Iris pigment epithelial cell (primary cell): Measurements from ENCODE around the gene FBXO17.

ENCODE experiments used
- DNase-seq: peaks from one replicate; pipeline ENCODE4 v3.0.0-alpha.2; 2011; ENCODE audit warnings: low read depth

The FBXO17 gene

DNA sequence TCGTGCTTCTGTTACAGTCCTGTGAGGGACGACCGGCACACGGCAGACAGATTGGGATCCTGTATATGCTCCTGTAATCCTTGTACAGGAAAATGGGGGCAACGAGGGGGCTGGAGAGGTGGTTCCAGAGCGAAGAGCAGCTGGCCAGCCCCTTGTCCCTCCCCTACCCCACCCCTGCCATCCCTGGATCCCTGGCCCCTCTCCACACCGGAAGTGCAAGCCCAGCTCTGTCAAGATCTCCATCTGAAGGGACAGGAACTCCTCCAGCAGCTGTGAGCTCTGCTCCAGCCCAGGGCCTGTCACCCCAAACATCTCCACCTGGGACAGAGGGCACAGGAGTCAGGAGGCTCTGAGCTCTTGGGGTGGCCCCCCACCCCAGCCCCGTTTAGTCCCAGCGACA, 58.0 kb downstream of the FBXO17 start:
- no peak for DNase-seq

DNA sequence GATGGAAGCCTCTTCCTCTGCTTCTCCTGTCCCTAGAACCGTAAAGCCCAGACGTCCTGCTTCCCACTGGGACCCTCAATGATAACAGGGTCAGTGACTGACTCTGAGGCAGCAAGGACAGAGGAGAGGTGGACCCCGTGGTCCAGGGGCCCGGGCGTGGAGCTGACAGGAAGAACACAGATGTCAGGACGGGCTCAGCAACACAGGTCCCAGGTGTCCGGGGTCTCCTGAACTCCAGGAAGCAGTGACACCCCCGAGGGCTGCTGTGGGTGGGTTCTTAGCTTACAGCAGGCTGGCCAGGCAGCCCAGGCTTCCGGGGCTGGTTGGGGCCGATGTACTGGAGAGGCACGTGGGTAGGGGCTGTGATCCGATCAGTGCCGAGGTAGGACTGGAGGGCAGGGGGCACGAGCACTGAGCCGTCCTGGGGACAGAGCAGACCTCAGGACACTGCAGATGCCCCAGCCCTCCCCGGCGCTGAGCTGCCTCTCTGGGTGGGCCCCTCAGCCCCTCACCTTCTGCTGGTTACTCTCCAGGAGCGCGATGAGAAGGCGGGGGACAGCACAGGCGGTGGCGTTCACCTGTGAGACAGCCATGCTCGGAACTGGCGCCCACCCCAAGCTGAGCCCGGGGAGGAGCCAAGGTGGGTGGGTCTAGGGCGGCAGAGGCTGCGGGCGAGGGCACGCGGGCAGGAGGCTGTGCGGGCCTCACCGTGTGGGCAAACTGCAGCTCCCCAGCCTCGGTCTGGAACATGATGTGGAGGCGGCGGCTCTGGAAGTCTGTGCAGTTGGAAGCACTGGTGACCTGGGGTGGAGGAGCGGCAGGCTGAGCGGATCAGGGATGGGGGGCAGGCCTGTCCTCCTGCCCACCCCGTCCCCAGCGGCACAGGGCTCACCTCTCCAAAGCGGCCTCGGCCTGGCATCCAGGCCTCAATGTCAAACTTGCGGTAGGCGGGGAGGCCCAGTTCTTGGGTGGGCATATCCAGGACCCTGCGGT, 59.9 kb downstream of the FBXO17 start:
- no peak for DNase-seq

DNA sequence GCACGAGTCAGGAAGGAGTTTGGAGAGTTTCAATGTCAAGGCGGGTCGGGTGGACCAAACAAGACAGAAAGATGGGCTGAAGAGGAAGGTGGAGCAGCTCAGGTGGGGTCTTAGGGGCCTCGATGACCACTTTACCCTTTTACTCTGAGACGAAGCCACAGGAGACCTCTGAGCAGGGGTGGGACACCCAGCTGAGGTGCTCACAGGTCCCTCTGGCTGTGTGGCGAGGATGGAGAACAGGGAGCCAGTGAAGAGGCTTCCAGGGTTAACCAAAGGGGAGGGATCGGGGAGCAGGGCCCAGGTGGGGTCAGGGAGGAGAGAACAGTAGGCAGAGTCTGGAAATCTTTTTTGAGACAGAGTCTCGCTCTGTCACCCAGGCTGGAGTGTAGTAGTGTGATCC, 61.6 kb downstream of the FBXO17 start:
- DNase-seq = no peak

DNA sequence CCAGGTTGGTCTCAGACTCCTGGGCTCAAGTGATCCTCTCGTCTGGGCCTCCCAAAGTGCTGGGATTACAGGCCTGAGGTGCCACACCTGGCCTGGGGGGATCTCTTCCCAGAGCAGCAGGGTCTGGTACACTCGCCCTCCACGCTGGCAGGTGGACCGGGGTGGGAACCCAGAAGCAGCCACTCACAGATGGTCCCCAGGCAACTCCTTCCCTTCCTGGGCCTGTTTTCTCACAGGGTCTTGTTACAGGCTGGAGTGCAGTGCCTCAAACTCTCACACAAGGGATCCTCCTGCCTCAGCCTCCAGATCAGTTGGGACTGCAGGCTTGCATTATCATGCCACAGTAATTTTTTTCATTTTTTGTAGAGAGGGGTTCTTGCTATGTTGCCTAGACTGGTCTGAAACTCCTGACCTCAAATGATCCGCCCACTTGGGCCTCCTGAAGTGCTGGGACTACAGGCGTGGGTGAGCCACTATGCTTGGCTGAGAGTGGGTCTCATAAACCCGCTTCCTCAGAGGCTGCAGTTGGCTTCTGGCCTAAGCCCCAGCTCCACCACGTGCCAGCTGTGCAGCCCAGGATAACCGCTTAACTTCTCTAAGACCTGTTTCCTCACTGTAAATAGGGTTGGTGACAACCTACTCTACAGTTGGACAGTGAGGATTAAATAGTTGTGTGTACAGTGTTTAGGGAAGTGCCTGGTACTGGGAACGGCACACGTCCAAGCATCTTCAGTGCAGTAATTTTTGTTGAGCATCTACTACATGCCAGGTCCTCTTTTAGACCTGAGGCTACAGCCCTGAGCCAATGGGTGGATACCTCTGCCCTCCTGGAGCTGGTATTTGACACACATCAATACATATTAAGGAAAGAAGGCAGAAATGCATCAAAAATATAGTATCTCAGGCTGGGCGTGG, 62.7 kb downstream of the FBXO17 start:
- DNase-seq = no peak

DNA sequence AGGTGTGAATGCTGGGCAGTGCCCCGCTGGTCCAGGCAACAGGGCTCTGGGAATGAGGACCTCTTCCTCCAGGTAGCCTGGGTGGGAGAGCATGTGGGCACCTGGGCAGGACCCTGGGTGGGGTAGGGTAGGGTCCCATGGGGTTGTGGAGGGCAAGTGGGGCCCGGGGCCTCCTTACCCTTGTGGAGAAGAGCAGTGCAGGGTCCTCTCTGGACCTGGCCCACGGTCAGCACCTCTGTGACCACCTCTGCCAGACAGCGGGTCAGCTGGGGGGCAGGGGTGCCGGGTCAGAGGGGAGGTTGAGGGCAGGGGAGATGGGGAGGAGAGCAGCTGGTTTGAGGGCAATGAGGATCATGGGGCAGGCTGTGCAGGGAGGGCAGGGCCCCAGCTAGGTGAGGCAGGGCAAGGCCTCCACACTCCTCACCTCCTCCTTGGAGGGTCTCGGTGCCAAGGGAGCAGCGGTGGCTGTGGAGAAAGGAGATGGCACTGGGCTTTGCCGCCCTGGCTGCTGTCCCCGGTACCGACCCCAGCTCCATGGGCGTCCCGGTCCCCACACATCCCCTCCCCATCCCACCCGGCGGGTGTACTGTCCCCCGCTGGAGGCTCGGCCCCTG, 64.0 kb downstream of the FBXO17 start:
- no peak for DNase-seq

DNA sequence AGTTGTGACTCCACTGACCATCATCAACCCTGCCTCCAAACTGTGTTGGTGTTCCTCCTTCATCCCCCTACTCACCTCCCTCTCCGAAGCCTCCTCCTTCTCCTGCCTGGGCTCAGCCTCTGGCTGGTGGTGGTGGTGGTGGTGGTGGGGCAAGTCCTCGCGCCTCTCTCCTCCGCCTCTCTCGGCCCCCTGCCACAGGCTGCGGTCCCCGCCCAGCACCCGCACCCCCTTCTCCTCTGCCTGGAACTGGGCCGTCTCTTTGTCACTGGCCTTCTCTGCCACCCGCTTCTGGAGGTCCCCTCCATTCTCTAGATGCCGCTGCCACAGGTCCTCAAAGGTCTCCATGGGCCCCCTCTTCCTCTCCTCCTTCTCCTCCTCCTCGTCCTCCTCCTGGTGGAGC, 65.1 kb downstream of the FBXO17 start:
- no peak for DNase-seq

DNA sequence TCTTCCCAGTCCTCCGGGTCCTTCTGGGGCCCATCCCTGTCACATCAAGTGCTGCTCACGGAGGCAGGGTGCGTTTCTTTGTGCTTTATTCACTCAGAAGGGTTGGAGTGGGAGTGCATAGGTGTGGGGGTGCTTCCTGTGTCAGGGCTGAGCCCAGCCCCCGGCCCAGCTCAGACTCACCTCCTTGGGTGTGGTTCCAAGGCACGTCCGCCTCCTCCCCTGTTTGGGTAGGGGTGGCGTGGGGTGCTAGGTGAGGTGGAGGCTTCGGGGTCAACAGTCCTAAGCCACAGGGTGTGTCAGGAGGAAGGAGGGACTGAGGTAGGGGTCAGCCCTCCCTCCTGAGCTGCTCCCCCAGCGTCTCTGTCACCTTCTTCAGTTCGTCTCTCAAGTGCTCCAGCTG, 66.6 kb downstream of the FBXO17 start:
- DNase-seq = no peak

DNA sequence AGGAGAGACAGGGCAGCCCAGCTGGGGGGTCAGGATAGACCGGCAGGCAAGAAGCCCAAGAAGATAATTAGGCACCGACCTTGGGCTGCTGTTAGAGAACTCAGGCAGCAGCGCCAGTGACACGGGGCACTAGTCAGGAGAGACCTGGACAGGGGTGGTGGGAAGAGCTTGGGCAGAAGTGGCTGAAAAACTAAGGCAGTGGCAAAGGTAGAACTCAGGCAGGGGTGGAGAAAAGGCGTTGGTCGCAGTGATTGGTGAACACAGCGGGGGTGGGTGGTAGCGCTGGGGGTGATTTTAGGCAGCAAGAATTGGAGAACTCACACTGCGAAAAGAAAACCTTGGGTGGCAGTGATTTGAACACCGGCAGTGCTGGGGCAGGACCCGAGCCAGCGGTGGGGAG, 67.9 kb downstream of the FBXO17 start:
- DNase-seq = no peak

DNA sequence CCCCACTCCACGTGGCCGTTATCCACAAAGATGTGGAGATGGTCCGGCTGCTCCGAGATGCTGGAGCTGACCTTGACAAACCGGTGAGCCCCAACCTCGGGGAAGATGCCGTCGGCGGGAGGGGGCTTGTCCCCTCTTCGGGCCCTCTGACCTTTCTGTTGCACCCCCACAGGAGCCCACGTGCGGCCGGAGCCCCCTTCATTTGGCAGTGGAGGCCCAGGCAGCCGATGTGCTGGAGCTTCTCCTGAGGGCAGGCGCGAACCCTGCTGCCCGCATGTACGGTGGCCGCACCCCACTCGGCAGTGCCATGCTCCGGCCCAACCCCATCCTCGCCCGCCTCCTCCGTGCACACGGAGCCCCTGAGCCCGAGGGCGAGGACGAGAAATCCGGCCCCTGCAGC, 68.3 kb downstream of the FBXO17 start:
- DNase-seq = no peak

DNA sequence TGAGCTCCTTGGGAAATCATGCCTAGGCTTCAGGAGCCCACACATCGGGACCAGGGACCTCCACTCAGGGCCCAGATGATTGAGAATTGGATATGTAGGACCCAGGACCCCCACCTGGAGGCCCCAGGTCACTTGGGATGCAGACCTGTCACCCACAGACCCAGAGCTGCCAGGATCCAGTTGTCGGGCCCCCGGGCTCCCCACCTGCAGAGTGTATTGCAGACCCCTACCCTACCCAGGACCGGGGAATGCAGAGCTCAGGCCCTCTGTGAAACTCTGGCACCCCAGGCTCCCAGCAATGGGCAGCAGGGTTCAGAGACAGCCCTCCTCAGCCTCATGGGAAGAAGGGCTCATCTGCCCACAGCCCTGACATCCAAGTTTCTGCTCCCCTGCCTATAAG, 69.9 kb downstream of the FBXO17 start:
- DNase-seq = no peak

DNA sequence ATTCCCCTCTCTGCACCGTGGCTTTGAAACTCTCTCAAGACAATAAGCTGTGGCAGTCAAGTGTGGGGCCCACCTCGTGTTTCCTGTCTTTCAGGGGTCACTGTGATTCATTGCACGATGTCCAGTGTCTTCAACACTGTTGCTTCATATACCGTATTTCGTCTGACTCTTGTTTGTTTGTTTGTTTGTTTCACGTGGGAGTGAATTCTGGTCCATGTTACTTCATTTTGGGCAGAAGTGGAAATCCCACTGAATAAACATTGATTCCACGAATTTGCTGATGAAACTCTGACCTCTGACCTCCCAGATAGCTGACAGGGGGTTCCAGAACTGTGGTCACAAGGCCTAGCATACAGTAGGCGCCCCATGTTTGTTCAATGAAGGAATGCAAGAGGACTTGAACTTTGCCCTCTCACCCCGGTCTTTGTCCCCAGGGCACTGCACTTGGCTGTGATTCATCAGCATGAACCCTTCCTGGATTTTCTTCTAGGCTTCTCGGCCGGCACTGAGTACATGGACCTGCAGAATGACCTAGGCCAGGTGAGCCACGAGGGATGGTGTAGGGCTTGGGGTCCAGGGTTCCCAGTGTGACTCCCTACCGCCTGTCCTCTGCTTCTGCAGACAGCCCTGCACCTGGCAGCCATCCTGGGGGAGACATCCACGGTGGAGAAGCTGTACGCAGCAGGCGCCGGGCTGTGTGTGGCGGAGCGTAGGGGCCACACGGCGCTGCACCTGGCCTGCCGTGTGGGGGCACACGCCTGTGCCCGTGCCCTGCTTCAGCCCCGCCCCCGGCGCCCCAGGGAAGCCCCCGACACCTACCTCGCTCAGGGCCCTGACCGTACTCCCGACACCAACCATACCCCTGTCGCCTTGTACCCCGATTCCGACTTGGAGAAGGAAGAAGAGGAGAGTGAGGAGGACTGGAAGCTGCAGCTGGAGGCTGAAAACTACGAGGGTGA, 70.7 kb downstream of the FBXO17 start:
- DNase-seq = no peak

DNA sequence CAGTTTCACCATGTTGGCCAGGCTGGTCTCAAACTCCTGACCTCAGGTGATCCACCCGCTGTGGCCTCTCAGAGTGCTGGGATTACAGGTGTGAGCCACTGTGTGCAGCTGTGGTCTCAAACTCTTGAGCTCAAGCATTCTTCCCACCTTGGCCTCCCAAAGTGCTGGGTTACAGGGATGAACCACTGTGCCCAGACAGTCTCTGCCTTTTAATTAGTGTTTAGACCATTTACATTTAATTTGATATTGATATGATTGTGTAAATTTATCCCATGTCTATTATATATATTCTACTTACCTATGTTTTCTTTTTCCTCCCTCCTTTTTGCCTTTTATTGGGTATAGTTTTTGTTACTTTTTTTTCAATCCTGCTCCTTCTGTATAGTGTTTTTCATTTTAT, 73.9 kb downstream of the FBXO17 start:
- no peak for DNase-seq

DNA sequence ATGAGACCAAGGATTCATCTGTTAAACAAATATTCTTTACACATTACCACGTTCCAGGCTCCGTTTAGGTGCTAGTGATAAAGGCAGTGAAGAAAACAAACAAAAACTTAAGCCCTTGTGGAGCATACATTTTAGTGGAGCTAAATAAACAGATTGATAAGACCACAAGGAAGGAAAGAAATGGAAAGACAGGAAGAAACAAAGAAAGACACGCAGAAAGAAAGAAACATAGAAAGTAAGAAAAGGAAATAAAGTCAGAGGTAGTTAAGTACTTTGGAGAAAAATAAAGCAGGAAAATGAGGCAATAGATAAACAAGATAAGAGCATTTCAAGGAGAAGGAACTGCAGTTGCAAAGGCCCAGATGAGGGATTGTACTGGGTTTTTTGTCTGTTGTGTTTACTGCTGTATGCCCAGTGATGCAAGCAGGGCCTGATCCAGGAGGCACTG, 74.8 kb downstream of the FBXO17 start:
- DNase-seq = peak; percentile 10

DNA sequence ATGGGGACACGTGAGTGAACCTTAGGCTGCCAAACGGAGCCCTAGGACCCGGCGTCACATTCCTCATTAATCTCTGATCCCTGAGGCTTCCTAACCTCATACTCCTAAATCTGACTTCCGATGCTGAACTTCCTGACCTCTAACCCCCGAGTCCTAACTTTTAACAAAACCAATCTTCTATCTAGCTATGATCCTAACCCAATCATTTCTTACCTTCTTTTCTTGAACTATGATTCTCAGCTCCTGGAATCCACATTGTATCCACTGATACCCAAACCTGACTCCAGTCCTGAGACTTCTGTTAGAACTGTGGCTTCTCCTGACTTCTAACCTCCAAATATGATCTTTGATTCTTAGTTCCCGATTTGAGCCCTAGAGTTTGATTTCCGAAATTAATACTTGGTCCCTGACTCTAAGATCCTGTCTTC, 75.3 kb downstream of the FBXO17 start:
- DNase-seq = no peak

DNA sequence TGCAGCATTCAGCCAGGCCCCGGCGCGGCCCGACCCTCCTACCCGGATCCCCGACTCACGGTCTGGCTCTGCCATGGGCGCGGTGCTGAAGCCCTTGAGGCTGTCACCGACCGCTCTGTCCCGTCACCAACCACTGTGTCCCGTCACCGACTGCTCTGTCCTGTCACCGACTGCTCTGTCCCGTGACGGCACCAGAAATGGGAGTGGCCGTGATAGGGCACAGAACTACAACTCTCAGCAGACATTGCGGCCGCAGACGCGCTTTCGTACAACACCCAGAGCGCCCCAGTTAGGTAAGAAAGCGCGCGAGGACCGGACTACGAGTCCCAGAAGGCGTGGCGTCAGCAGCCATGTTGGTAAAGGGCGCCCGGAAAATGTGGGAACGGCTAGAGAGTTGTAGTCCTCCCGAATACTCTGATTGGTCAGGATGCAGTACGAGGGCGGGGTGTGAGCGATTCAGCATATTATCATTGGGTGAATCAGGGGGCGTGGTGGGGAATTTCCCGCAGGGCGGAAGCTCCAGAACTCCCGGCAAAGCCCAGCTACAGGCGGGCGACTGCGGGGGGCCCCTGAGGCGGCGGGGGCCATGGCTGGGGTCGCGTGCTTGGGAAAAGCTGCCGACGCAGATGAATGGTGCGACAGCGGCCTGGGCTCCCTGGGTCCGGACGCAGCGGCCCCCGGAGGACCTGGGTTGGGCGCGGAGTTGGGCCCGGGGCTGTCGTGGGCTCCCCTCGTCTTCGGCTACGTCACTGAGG, 75.9 kb downstream of the FBXO17 start, which contains the start of the genes NFKBIB and SIRT2:
Gene NFKBIB, plus strand, starts transcription at position 523 of the 755 bp plus-strand sequence. Its CDS starts 64 bp downstream, at position 587.
Gene SIRT2, minus strand, starts transcription at position 172 of the 755 bp plus-strand sequence. Its CDS starts 97 bp downstream, at position 75.
- DNase-seq = peak; percentile 100

DNA sequence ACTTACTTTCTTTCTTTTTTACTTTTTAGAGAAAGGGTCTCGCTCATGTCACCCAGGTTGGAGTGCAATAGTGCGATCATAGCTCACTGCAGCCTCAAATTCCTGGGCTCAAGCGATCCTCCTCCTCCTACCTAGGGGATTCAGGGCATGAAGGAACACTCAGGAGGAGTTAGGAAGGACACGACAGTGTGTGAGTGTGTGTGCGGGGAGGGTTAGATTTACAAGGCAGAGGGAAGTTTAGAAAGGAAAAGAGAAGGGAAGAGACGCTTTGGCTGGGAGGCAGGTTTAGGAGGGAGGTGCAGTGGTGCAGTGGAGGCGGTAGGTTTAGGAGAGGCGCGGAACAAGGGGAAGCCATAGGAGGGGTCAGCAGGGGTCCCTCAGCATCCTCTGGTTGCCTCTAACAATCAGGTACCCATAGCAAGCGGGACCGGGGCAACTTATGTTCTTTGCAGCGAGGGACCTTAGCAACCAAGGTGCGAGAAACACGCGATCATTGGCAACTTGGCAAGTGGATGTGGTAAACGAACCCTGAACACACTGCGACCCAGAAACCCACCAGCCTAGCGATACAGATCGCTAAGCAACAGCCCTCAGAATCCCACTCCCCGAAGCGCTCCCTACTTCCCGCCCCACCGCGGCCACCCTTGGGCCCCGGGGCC, 76.6 kb downstream of the FBXO17 start:
- DNase-seq = no peak

DNA sequence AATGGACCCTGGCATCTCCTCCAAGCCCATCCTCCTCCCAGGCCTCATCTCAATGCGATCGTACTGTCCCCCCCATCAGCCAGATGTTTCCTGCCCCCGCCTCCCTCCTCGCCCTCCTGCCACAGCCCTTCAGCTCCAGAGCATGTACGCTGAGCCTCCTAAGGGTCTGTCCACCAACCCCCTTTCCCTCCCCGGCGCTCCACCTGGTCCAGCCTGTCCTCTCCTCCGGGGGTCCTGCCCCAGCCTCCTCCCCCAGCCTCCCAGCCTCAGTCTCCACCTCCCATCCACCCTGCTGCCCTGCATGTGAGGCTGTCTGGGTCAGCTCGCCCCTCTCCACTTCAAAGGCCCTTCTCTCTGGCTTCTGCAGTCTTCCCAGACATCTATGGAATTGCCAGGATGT, 80.6 kb downstream of the FBXO17 start:
- DNase-seq = no peak

DNA sequence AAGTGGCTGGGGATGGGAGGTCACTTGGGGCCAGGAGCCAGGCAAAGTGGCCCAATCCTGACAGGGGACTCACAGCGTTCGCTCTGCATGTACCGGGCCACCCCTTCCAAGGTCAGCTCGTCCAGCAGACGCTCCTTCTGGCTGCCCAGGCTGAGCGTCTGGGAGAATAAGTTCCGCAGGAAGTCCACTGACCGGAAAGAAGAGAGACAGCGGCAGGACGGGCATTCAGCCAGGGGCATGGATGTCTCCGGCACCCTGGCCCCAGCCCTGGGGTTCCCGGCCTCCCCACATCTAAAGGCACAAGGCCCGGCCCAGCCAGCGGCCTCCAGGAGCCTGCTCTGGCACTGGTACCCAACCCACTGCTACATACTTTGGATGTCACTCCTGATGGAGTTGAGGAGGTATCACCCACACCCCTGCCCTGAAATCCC, 82.2 kb downstream of the FBXO17 start:
- no peak for DNase-seq

DNA sequence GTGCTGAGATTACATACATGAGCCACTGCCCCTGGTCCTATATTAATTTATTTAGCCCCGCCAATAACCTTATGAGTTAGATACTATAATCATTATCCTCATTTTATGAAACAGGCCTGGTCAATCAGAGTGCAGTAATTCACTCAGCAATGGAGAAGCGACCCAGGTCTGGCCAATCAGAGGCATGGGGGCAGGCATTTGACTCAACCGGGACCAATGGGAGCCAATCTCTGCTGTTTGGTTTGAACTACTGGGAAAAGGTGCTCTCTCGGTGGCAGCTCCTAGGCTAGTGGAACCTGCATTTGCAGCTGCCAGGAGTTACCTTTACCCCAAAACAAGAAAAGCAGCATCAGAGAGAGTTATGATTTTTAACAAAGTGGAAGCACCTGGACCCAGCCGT, 82.7 kb downstream of the FBXO17 start:
- DNase-seq = no peak

DNA sequence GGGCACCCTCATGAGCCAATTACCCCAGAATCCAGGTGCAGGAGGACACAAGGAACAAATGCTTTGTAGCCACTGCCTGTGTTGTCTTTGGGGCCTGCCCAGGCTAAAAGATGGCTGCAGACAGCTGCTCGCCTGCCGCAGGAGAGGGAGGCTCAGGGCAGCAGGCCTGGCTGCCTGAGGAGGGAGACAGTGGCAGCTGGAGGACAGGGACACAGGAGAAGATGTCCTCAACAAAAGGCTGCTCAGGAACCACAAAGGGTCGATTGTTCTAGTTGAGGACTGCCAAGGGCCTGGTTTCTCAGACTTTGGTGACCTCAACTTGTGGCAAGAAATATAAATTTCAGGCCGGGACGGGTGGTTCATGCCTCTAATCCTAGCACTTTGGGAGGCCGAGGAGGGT, 83.8 kb downstream of the FBXO17 start:
- no peak for DNase-seq
